ENCODE measurements around the gene CACNB1. TPM values are rescaled to one million over a fixed set of nuclear protein-coding genes. Genes with fewer than 3 reads are reported as not detected.

The CACNB1 gene
- total RNA-seq, 1 experiment from 2014 or later = 20.0 TPM

DNA sequence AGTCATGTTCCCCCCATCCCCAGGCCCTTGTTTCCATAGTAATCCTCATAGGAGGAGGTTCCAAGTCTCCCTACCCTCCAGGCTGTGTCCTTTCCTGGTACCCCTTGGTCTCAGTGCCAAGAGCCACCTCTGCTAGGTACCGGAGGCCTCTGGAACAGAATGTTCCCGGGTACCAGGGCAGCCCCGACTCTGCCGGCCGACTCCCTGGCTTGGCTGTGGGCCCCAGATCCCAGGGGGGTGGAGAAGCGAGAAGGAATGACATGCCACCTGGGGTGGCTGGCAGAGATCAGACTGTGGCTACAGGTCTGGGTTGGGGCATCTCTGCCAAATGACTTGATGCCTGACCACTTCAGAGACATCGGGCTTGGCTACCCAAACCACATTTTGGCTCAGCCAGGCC is 24.7 kb upstream of the CACNB1 start:
- no CpG with 5 or more reads among the region's 7 CpGs for WGBS (ENCODE audit: extremely low coverage, insufficient read length, low lambda C conversion rate)
- Histone ChIP-seq H3K9me3 (ENCODE audit: control insufficient read depth, low read depth, low read length) (no peaks in the 10 kb centered on the region), H4K5ac (ENCODE audit: insufficient read length, low read depth, low read length) (no peak overlapping the region), H3K23ac (ENCODE audit: insufficient read length, low read depth, low read length) (no peak overlapping the region), H3K14ac (ENCODE audit: insufficient read depth, low read length) (no peak overlapping the region), H3K79me2 (ENCODE audit: insufficient read depth, low read length) (no peaks in the 10 kb centered on the region), H2AFZ (ENCODE audit: low read length) (no peak overlapping the region), H4K20me1 (ENCODE audit: control insufficient read depth, insufficient read depth, insufficient read length) (no peaks in the 10 kb centered on the region), H4K91ac (ENCODE audit: insufficient read length, low read depth, low read length) (no peak overlapping the region), H3K27ac (ENCODE audit: insufficient read length, low read depth, low read length) (no peak overlapping the region), H3K27me3 (ENCODE audit: insufficient read depth, low read length) (peaks cover 17% of the 10 kb centered on the region; the same call in 1 of the 2 replicates), H3K4ac (ENCODE audit: low read depth, low read length) (no peak overlapping the region), H3K23me2 (ENCODE audit: insufficient read length, low read depth, low read length, poor library complexity, severe bottlenecking) (peaks cover 13% of the 10 kb centered on the region), H3K56ac (ENCODE audit: insufficient read length, low read depth, low read length) (no peak overlapping the region), H2BK5ac (ENCODE audit: insufficient read length, low read length) (no peak overlapping the region), H3K9ac (ENCODE audit: extremely low read depth, insufficient read length, low read length) (no peak overlapping the region), H3K79me1 (ENCODE audit: insufficient read depth, low read depth, low read length, poor library complexity, severe bottlenecking) (no peaks in the 10 kb centered on the region), H2BK20ac (ENCODE audit: low read depth, low read length, poor library complexity, severe bottlenecking) (no peak overlapping the region), H4K8ac (replicated peaks; ENCODE audit: insufficient read length, low read depth, low read length) (no peak overlapping the region), H2BK120ac (ENCODE audit: low read depth, low read length, poor library complexity, severe bottlenecking) (no peak overlapping the region), H3K4me2 (ENCODE audit: insufficient read depth, insufficient read length, low read length) (no peak overlapping the region), H2BK12ac (ENCODE audit: insufficient read length, low read depth, low read length) (no peak overlapping the region), H2BK15ac (ENCODE audit: low read depth, low read length) (no peak overlapping the region), H3T11ph (ENCODE audit: low read length) (no peak overlapping the region), H2AK5ac (ENCODE audit: insufficient read length, low read length) (no peak overlapping the region), H3K18ac (ENCODE audit: insufficient read length, low read depth, low read length) (no peak overlapping the region), H3K4me1 (ENCODE audit: insufficient read depth, low read length) (no peaks in the 10 kb centered on the region)
- H3K9me3 Mint-ChIP-seq = no peaks in the 10 kb centered on the region
- DNase-seq = no peak
- H3K27ac Mint-ChIP-seq = no peak overlapping the region
- no peaks in the 10 kb centered on the region for H3K36me3 Mint-ChIP-seq (ENCODE audit: insufficient read depth in 1 of 3, low read depth in 3 of 3)
- peaks cover 80% of the 10 kb centered on the region for H3K27me3 Mint-ChIP-seq (ENCODE audit: low read depth)
- TF ChIP-seq CTCF (conservative IDR thresholded peaks at IDR 0.05) = no peak
- H3K4me1 Mint-ChIP-seq = peaks cover 16 to 26% of the 10 kb centered on the region in 2 experiments
- no peak overlapping the region for H3K4me3 Mint-ChIP-seq

Measured in H9 (cell line).